Stimulated activated CD4-positive, alpha-beta T cell treated with anti-CD3 and anti-CD28 coated beads, Interleukin-4, amount 100 ng/mL, for 48 hours (primary cell): ENCODE results near the gene ALDH6A1.

Experiments used
- DNase-seq, 2 donors: peaks; one replicate each; pipeline ENCODE4 v3.0.0-alpha.2; 2020; ENCODE audit warnings: low read depth in 2 of 2

Gene ALDH6A1

GRCh38 chr14:74049876-74050495 lies 34.3 kb downstream of the ALDH6A1 start:
- no peak for DNase-seq

- no peak for DNase-seq
Observed at GRCh38 chr14:74048281-74048680, 36.0 kb downstream of the ALDH6A1 start.

- DNase-seq: no peak
Observed at GRCh38 chr14:74045522-74045921, 38.7 kb downstream of the ALDH6A1 start.

GRCh38 chr14:74042296-74042695 lies 42.0 kb downstream of the ALDH6A1 start:
- no peak for DNase-seq

GRCh38 chr14:74038020-74038859 lies 46.0 kb downstream of the ALDH6A1 start:
- DNase-seq: no peak

- DNase-seq: no peak
Observed at GRCh38 chr14:74035556-74035955, 48.7 kb downstream of the ALDH6A1 start.

GRCh38 chr14:74034572-74034971 lies 49.7 kb downstream of the ALDH6A1 start:
- no peak for DNase-seq

GRCh38 chr14:74029136-74029535 lies 55.1 kb downstream of the ALDH6A1 start:
- no peak for DNase-seq

- no peak for DNase-seq
Observed at GRCh38 chr14:74022346-74022745, 61.9 kb downstream of the ALDH6A1 start.

- DNase-seq: no peak
Observed at GRCh38 chr14:74019408-74020137, 64.7 kb downstream of the ALDH6A1 start.

GRCh38 chr14:74018586-74019407 lies 65.5 kb downstream of the ALDH6A1 start, which contains the start of the genes BBOF1 and ENTPD5:
TSS of gene BBOF1 (plus strand) at chr14:74019349. CDS start at chr14:74019479, 130 bp downstream.
TSS of gene ENTPD5 (minus strand) at chr14:74019288. CDS start at chr14:73988102, 31,186 bp downstream.
- DNase-seq: peak; percentile 72 to 79

- DNase-seq: no peak
Observed at GRCh38 chr14:74018174-74018585, 66.1 kb downstream of the ALDH6A1 start.

- no peak for DNase-seq
Observed at GRCh38 chr14:74015963-74016362, 68.3 kb downstream of the ALDH6A1 start.

GRCh38 chr14:74015176-74015575 lies 69.1 kb downstream of the ALDH6A1 start:
- no peak for DNase-seq

- DNase-seq: no peak
Observed at GRCh38 chr14:74014299-74014698, 70.0 kb downstream of the ALDH6A1 start.

- DNase-seq: no peak
Observed at GRCh38 chr14:74008843-74009499, 75.3 kb downstream of the ALDH6A1 start.
